Measurements from ENCODE around the gene RNASE8. TPM values are rescaled to one million over a fixed set of nuclear protein-coding genes. Genes with fewer than 3 reads are reported as not detected.
A peak's percentile ranks its signal among the peaks of the same experiment; 100 is the strongest.

RNASE8 gene
- total RNA-seq, 2 donors from 2014 or later = not detected

DNA sequence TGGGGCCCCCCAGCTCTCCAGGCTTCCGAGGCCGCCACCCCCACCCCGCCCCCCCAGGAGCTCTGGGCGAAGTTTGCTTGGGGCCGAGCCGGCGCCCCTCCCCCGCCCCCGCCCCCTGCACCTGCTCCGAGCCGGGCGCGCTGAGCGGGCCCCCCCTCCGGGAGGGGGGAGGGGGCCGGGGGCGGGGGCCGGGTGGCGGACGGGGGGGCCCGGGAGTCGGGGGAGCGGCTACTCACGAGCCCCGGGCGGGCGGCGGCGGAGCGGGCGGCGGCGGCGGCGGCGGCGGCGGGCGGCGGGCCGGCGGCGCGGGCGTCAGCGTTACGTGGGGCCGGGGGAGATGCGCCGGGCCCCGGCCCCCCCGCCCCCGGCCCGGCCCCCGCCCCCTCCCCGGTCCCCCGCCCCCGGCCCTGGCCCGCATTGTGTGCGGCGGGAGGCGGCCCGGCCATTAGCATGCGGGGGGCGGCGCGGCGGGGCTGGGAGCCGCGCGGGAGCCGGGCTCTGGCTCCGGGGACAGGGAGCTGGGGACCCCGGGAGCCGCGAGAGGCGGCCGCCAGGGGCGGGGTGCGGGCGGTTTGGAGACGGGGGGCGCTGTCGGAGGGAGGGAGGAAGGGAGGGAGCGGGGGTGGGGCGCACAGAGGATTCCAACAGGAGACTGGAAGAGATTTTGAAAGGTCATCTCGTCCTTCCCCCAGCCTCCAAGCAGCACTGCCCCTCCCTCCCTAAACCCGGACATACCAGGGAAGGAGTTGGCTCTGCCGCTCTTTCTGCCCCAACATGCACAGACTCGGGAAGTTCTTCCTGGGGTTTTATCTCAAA, 40.7 kb downstream of the RNASE8 start, which contains the start of gene ZNF219:
Gene ZNF219 (minus strand): TSS at position 580 of the 816 bp plus-strand sequence. CDS start 5,064 bp downstream, outside the sequence.
- H3K9ac ChIP-seq (ENCODE audit: low read depth in 2 of 2, low read length in 2 of 2) = peak within 1 kb of the TSS; percentile 64 to 88
- no peaks in the 10 kb centered on the region for H3K9me3 ChIP-seq
- peaks cover 9% of the 10 kb centered on the region for H3K4me1 ChIP-seq
- H3K27ac ChIP-seq = peak within 1 kb of the TSS; percentile 89
- TF ChIP-seq, protein P1, sequence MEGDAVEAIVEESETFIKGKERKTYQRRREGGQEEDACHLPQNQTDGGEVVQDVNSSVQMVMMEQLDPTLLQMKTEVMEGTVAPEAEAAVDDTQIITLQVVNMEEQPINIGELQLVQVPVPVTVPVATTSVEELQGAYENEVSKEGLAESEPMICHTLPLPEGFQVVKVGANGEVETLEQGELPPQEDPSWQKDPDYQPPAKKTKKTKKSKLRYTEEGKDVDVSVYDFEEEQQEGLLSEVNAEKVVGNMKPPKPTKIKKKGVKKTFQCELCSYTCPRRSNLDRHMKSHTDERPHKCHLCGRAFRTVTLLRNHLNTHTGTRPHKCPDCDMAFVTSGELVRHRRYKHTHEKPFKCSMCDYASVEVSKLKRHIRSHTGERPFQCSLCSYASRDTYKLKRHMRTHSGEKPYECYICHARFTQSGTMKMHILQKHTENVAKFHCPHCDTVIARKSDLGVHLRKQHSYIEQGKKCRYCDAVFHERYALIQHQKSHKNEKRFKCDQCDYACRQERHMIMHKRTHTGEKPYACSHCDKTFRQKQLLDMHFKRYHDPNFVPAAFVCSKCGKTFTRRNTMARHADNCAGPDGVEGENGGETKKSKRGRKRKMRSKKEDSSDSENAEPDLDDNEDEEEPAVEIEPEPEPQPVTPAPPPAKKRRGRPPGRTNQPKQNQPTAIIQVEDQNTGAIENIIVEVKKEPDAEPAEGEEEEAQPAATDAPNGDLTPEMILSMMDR (IDR thresholded peaks at IDR 0.05) = no peak
- intact Hi-C loops (cut with DNase I) = no loop called here
- no peaks in the 10 kb centered on the region for H3K36me3 ChIP-seq
- peak; percentile 85 for DNase-seq
- H3K27me3 ChIP-seq = no peaks in the 10 kb centered on the region
- H3K4me3 ChIP-seq = peak within 1 kb of the TSS; percentile 53

DNA sequence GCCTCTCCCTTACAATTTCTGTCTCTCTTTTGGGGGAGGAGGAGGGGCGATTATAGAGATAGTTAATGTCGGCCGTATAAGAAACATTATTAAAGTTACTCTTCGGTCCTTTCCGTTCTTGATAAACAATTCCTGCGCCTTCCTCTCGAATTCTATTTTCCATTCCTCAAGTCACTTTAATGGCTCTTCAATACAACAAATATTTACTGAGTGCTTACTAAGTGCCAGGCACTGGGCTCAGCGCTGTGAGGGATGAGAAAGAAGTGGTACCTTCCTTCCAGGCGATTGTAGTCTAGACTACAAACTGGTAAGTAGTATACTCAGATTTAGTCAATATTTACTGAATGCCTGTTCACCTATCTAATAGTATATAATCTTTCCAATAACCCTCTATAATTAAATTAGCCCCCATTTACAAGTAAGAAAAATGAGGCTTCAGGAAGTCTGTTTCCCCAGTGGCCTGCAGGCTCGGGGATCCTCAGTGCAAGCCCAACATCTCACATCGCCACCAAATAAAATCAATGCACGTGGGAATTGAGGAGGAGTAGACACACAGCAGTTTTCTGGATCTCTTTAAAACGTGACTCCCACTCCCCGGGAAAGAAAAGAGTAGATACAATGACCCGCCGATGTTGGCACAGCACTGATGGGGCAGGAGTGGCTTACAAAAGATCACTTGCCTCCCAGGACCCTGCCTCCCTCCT, 41.4 kb downstream of the RNASE8 start:
- H3K27ac ChIP-seq = peak overlapping the region; percentile 89
- H3K27me3 ChIP-seq = no peaks in the 10 kb centered on the region
- peak overlapping the region; percentile 53 for H3K4me3 ChIP-seq
- TF ChIP-seq, protein P1 (IDR thresholded peaks at IDR 0.05) = no peak
- no peak for DNase-seq
- H3K4me1 ChIP-seq = peaks cover 9% of the 10 kb centered on the region
- H3K9me3 ChIP-seq = no peaks in the 10 kb centered on the region
- intact Hi-C loops (cut with DNase I) = no loop called here
- peak overlapping the region; percentile 64 to 88 for H3K9ac ChIP-seq (ENCODE audit: low read depth in 2 of 2, low read length in 2 of 2)
- H3K36me3 ChIP-seq = no peaks in the 10 kb centered on the region

DNA sequence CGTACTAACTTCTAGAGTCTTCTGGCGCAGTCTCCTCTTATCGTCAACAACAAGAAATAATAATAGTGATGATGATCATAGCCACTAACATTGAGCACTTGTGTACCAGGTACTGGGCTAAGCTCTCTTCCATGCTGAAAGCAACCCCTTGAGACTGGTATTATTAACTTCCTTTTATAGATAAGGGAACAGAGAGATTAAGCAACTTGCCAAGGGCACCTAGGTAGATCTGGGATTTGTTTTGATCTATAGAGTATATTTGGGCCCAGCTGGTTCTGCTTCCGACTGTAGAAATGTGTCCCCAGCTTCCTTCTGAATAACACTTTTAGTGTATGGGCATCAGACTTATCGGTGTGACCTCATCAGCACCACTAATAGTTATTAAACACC, 42.0 kb downstream of the RNASE8 start:
- TF ChIP-seq, protein P1 (IDR thresholded peaks at IDR 0.05) = no peak
- Histone ChIP-seq H3K27me3 (no peaks in the 10 kb centered on the region), H3K9ac (ENCODE audit: low read depth in 2 of 2, low read length in 2 of 2) (peak overlapping the region in 1 of 2 donors; percentile 88), H3K27ac (peak overlapping the region; percentile 89), H3K4me3 (no peak overlapping the region), H3K9me3 (no peaks in the 10 kb centered on the region), H3K4me1 (peaks cover 9% of the 10 kb centered on the region), H3K36me3 (no peaks in the 10 kb centered on the region)
- no peak for DNase-seq
- intact Hi-C loops (cut with DNase I) = no loop called here

DNA sequence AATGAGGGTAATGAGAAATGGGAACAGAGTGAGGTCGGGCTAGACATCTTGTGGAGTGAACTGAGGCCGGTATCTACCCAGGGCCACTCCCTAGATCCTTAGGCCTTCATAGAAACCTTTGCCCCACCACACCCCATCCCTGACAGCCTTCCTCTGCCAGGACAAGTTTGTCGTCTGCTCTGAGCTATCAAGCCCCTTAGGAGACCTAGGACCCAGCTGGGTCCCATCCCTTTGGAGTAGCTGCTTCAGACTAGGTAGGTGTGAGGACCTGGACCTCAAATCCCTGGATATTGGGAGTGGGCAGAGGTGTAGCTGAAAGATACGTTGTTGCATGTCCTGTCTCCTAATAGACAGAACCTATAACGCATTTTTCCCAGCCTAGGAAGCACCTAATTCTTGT, 43.3 kb downstream of the RNASE8 start, which contains the start of gene TMEM253:
Gene TMEM253 (plus strand): TSS at position 136 of the 400 bp plus-strand sequence. CDS start 278 bp downstream, outside the sequence.
- peak within 1 kb of the TSS; percentile 13 for H3K4me3 ChIP-seq
- peak within 1 kb of the TSS; percentile 99 for H3K27ac ChIP-seq
- H3K27me3 ChIP-seq = no peaks in the 10 kb centered on the region
- H3K9me3 ChIP-seq = no peaks in the 10 kb centered on the region
- H3K4me1 ChIP-seq = peaks cover 18% of the 10 kb centered on the region
- peak within 1 kb of the TSS; percentile 38 to 88 for H3K9ac ChIP-seq (ENCODE audit: low read depth in 2 of 2, low read length in 2 of 2)
- DNase-seq = peak; percentile 89
- intact Hi-C loops (cut with DNase I) = no loop called here
- TF ChIP-seq, protein P1 (IDR thresholded peaks at IDR 0.05) = no peak
- no peaks in the 10 kb centered on the region for H3K36me3 ChIP-seq

DNA sequence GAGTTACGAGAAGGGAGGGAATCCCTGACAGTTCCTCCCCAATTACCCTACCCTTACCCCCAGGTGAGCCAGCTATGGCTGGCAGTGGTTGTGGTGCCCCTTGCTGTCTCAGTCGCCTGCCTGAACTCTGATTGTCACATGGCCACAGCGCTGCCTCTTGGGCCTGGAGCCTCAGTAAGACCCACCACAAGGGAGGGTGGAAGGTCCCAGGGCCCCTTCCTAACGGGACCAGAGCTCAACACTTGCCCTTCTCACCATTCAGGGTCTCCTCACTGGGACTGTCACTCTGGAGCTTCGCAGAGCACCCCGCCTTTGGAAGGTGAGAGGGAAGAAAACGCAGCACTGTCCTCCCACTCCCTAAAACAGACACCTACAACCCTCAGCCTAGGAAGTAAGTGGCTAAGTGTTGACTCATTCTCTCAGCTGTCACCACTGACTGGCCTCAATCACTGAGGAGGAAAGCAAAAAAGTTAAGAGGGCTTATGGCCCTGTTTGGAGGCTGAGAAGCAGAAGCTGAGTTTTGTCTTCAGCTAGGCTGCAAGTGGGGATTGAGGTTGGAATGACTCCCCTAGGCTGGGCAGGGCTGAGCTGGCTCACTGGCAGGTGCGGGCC, 44.3 kb downstream of the RNASE8 start:
- Histone ChIP-seq H3K27ac (peak overlapping the region; percentile 99), H3K27me3 (no peaks in the 10 kb centered on the region), H3K9ac (ENCODE audit: low read depth in 2 of 2, low read length in 2 of 2) (peak overlapping the region in 1 of 2 donors; percentile 82), H3K9me3 (no peaks in the 10 kb centered on the region), H3K4me1 (peaks cover 18% of the 10 kb centered on the region), H3K36me3 (no peaks in the 10 kb centered on the region), H3K4me3 (no peak overlapping the region)
- DNase-seq = no peak
- TF ChIP-seq, protein P1 (IDR thresholded peaks at IDR 0.05) = no peak
- intact Hi-C loops (cut with DNase I) = no loop called here
